HG03457 (cell line): ENCODE measurements around the gene KLHL26.
A peak's percentile ranks its signal among the peaks of the same experiment; 100 is the strongest.

Experiments
- ATAC-seq: cut with Tn5 transposase; IDR thresholded peaks from one replicate; pipeline ENCODE4 v1.9.1; 2021; ENCODE audit warnings: moderate number of reproducible peaks; ENCODE audit not compliant: unreplicated experiment

The KLHL26 gene

DNA sequence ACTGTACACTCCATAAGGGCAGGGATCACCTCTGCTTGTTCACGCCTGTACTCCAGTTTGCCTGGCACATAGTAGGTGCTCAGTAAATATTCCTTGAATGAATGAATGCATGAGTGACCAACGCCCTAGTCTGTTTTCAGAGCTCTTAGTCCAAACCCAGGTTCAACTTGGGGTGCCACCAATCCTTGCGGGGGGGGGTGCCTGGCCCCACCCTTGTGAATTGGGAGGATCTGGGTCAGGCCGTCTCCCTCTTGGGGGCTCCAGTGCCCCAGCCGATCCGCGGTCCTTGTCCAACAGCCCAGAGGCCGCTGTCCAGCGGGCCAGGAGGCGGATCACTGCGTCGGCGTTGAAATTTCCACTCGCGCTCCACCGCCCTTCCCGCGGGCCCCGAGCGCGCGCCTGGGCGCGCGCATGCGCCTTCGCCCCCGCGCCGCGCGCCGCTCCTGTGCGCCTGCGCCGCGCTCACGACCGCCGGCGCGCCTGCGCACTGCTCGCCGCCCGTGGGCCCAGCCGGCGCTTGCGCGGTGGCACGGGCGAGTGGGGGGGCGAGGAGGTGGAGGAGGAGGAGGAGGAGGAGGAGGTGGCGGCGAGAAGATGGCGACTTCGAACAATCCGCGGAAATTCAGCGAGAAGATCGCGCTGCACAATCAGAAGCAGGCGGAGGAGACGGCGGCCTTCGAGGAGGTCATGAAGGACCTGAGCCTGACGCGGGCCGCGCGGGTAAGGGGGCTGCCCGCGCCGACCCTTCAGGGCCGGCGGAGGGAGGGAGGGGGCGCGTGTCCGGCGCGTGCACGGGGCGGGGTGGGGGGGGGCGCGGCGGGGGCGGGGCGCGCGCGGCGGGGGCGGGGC lies 46.5 kb downstream of the KLHL26 start, which contains the start of gene CRTC1:
TSS of gene CRTC1 (plus strand) at position 572 of the 849 bp plus-strand sequence. CDS start at position 595, 23 bp downstream.
- ATAC-seq, result peak; percentile 43

DNA sequence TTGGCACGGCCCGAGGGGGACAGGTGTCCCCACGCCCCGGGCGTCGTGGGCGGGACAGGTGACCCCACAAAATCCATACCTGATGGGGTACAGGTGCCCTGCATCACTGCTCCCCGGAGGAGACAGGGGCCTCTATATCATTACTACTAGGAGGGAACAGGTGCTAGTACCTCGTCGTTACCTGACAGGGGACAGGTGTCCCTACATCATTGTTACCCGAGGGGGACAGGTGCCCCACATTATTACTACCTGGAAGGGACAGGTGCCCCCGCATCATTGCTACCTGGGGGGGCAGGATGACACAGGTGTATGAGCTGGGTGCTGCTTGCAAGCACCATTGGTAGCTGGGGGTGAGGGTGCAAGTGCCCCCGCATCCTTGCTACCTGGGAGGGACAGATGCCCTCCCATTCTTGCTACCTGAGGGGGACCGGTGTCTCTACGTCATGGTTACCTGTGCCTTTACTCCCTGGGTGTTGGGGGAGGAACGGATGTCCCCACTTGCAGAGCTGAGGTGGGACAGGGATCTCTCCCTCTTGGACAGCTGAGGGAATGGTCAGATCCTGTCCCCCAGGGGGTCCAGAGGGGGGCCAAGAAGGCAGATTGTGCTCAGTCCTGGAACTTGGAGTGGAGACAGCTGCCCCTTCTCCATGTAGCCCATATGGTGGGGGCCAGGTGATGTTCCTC lies 47.3 kb downstream of the KLHL26 start:
- peak; percentile 12 for ATAC-seq

DNA sequence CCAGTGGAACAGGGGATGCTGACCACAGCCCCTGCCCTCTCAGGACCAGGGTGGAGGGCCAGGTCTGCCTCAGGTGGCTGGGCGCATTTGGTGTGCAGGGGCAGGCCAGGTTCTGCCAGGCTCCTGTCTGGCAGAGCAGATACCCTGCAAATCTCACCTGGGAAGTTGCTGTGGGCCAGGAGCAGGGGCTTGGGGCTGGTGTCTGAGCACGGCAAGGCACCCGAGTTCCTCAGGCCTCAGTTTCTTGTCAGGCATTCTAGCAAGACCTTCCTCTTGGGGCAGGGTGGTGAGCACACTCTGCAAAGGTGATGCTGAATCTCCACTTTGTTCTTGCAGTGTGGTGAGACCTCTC lies 47.8 kb downstream of the KLHL26 start:
- no peak for ATAC-seq

DNA sequence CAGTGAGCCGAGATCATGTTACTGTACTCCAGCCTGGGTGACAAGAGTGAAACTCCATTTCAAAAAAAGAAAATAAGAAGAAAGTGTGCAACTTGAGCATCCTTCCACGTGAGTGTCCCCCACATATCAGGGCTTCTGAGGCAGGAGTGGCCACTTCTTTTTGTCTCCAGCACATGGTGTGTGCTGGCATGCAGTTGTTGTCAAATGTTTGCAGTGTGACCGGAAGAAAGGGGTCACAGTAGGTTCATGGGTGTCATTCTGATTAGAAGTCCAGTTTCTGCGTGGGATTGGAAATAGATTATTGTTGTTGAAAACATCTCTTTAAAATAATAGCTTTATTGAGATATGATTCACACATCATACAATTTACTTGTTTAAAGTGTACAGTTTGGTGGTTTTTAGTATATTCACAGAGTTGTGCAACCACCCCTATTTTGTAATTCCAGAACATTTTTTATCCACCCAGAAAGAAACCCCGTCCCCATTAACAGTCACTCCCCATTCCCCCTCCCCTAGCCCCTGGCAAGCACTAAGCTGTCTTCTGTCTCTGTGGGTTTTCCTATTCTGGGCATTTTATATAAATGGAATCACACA lies 48.9 kb downstream of the KLHL26 start:
- no peak for ATAC-seq

DNA sequence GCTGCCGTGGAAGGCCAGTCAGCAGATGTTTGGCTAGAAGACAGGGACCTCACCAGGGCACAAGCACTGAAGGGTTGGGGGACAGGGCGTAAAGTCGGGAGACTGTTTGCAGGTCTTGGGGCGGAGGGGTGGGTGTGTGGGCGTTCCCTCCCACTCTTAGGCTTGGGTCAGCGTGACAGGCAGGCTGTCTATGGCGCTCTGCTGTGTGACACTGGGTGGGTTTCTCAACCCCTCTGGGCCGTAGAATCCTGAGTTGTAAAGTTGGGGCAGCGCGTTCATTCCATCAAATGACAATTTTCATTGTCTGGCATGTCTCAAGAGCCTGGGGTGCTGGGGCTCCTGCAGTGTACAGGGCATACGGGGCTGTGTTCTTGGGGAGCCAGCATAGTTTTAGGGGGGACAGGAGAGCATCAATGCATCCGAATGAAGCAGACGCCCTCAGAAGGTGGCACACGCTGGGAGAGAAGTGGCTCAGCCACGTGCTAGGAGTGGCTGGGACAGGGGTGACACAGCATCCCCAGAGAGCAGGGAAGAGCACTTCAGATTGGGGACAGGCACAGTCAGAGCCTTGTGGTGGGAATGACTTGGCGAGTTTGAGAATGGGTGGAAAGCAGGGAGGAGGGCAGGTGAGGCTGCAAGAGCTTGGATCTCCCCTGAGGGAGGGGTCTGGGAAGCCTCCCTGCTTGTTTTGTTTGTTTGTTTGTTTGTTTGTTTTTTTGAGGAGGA lies 51.1 kb downstream of the KLHL26 start:
- no peak for ATAC-seq

DNA sequence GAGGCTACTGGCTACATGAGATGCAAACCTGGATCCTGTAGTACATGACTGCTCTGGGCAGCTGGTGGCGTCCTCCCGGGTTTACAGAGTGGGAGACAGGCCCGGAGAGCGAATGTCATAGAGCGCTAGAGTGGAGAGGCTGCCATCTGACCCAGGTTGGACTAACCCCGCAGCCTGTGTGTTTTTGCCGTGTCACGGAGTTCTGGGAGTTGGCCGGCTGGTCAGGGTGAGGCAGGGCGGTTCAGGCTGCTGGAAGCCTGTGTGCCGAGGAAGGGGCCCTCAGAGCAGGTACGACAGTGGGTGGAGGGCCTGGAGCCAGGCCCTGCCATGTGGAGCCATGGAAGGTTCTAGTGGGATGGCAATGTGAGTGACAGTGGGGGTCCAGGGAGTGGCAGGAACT lies 59.2 kb downstream of the KLHL26 start:
- ATAC-seq, result no peak

DNA sequence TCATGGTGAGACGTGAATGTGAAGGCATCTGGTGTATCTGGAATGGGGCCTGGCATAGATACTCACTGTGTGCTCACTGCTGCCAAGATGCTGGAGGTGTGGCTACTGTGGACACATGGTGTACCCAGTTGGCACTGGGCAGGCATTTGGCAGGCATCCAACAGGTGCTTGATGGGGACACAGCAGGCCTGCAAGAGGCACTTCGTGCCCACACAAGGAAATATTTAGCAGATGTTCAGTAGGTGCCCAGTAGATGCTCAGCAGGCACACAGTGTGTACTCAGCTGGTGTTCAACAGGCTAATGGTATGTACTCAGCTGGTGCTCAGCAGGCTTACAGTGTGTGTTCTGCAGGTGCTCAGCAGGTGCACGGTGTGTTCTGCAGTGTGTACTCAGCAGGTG lies 60.9 kb downstream of the KLHL26 start:
- ATAC-seq, result no peak

DNA sequence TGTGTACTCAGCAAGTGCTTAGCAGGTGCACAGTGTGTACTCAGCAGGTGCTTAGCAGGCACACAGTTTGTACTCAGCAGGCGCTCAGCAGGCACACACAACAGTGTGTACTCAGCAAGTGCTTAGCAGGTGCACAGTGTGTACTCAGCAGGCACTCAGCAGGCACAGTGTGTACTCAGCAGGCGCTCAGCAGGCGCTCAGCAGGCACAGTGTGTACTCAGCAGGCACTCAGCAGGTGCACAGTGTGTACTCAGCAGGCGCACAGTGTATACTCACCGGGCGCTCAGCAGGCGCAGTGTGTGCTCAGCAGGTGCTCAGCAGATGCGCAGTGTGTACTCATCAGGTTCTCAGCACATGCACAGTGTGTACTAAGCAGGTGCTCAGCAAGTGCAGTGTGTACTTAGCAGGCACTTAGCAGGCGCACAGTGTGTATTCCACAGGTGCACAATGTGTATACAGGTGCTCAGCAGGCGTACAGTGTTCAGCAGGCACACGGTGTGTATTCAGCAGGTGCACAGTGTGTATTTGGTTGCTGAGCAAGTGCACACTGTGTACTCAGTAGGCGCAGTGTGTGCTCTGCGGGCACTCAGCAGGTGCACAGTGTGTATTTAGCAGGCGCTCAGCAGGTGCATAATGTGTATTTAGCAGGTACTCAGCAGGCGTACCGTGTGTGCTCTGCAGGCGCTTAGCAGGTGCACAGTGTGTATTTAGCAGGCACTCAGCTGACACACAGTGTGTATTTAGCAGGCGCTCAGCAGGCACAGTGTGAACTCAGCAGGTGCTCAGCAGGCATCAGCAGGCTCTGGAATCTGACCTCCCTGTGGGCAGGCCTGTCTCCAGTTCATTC lies 61.7 kb downstream of the KLHL26 start:
- no peak for ATAC-seq

DNA sequence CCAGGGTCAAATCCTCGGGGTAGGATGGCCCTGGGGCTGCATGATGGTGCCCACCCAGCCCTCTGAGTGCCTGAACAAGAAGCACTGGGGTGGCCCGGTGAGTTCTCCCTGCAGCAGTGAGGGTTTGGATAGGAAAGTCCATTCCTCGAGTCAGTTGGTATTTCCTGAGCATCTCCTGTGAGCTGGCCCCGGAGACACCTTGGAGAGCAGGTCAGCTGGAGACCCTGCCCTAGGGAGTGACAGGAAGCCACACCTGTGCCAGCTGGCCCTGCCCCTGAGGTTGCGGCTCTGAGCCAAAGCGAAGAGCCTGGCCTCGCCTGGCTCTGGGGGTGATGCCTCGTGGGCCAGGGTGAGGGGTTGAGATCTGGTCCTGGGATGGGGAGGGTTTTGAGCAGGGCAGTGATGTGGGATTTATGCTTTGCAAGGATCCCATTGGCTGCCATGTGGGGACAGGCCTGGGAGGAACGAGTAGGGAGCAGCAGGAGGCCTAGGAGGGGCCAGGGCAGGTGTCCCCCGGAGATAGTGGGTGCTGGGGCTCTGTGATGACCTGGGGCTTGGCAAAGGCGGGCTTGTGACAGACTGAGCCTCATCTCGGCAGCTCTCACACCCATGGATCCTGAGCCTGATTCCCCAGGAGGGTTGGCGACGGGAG lies 62.7 kb downstream of the KLHL26 start:
- no peak for ATAC-seq

DNA sequence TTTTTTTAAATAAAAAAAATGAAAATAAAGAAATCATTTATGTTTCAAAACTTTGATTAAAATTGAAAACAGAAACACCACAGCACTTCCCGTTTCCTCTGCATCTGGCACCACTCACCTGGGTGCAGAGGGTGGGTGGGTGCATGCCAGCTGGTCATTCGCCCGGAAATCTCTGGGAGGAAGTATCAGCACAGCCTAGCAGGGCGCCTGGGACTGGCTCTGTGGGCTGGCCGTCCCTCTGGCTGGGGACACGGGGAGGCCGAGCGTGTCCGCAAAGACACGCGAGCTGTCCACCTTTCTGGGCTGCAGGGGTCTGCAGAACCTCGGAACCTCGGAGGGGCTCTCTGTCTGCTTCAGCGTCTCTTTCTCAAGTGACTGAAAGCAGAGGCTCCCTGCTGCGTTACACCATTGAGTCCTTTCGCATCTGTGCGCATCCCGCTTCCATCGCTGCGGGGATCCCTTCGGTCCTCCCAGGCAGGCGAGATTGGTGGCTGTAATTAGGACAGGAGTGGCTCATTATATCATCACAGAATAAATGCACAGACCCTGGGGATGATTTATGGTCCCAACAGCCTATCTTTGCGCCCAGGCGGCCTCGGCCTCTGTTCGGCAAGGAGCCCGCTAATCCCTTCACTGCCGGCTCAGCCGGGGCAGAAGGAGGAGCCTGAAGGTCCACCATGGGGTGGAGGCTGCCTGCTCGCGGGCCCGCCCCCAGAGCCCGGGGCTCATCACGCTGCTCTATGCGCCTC lies 63.8 kb downstream of the KLHL26 start:
- no peak for ATAC-seq

DNA sequence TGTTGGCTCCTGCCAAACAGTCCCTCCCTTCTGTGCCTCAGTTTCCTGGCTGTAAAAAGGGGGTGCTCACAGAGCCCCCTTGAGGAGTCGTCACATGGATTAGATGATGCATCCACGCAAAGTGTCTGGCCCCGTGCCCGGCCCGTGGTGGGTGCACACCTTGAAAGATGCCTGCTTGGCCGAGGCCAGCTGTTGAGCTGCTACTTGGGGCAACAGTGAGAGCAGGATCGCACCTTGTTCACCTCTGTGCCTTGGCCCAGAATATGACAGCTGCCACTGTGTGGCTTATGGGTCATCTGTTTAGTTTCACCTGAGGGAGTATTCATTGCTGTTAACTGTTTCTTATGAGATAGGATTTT lies 64.4 kb downstream of the KLHL26 start:
- ATAC-seq, result no peak

DNA sequence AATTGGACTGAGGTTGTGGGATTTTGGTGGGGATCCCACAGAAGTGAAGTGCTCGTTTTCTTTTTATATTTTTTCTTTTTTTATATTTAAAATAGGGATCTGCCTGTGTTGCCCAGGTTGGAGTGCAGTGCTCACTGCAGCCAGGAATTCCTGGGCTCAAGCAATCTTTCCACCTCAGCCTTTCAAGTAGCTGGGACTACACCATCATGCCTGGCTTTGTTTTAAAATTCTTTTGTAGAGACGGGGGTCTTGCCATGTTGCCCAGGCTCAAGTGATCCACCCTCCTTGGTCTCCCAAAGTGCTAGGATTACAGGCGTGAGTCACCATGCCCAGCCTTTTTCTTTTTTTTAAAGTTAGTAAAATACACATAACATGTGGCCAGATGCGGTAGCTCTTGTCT lies 67.2 kb downstream of the KLHL26 start:
- ATAC-seq, result no peak

DNA sequence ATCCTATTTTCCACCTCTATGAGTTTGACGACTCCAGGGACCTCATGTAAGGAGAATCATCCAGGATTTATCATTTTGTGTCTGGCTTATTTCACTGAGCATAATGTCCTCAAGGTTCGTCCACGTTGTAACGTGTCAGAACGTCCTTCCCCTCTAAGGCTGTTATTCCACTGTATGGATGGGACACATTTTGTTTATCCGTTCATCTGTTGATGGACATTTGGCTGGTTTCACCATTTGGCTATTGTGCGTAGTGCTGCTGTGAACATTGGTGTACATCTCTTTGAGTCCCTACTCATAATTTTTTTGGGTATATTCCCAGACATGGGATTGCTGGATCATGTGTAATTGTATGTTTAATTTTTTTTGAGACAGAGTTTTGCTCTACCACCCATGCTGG lies 68.1 kb downstream of the KLHL26 start:
- no peak for ATAC-seq

DNA sequence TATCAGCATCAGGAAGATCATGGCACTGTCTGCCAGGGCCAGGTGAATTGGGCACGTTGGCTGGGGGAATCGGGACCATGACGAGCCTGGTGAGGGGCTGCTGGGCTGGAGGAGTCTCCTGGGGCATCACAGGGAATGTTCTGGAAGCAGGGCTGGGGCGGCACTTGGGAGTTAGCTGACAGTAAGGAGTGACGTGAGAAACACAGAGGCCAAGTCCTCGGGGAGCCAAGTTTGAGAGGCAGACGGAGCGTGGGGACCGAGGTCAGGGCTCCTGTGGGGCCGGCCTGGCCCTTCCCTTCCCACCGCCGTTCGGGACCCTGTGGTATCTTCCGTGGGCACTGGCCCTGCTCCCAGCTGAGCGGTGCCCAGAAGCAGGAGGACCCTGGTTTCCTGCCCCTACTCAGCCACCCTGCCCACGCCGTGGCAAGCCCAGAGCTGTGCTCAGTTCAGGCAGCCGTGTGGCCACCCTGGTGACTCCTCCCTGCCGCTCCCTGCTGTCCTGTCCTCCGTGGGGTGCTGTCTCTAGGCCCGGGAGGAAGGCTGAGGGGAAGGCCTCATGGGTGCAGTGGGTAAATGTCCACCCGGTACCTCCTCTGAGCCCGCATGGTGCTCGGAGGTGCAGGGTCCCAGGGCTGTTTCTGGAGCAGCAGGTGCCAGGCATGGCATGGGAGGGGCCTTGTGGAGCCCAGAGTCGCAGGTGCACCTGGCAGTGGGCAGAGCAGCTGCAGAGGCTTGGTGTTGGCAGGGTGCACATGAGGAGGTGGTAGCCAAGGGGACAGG lies 71.8 kb downstream of the KLHL26 start:
- no peak for ATAC-seq

DNA sequence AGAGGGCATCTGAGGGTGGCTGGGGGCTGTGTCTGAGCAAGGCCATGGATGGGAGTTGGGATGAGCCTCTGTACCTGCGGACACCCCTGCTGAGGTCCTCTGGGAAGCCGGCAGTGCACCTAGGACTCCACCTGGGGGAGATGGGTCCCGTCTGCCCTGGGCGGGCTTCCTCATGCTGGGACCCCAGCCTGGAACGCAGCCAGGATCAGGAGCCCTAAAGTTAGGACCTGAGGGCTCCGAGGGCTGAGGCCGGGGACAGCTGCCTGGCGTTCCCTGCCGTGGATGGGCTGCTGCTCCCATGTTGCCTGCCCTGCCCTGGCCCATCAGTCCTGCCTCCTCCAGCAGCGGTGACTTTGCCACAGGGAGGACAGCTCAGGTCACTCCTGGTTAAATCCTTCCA lies 72.7 kb downstream of the KLHL26 start:
- no peak for ATAC-seq

DNA sequence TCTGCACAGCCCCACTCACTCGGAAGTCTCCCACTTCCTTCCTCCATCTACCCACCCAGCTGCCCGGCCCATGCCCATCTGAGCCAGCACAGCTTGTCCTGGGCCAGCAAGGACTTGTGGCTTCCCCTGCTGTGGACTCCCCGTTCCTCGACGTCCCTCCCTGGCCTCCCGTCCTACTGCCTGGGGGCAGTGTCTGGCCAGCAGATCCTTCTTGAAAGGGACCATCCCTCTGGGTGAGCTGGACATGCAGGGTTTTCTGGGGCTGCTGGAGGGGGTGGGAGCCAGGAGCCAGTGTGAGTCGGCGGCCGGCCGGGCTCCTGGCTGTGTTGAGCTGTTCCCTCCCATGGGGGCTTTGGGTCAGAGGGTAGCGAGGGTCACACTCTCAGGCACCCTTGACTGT lies 73.4 kb downstream of the KLHL26 start:
- no peak for ATAC-seq

DNA sequence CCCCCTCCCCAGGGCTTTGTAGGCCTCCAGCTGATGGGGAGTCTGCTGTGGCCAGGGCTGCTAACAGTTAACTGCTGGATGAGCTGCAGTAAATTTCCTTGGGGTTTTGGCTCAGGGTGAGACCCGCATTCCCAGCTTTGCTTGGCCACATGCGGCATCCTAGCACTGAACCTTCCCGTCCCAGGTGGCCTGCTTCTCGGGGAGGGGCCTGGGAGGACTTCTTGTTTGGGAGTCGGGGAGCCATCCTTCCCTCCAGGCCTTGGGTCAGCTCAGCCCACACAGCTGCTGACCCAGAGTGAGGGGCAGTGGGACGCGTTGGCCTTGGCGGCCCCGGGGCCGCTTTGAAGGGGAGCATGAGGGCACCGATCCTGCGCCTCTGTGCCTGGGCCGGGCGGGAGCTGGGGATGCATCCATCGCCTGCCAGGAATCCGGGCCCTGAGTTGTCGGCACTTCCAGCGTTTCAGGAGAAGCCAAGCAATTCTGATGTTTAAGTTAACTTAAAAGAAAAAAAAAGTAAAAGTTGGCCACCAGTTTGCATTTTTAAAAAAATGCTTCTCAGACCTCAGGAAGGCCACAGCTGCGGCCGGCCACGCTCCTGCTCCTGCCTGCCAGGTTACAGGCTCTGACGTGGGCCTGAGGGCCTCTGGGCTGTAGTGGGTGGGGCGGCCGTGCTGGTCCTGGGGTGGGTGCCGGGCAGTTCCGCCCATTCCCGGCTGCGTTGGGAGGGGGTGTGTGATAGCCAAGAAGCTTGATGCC lies 74.3 kb downstream of the KLHL26 start:
- no peak for ATAC-seq

DNA sequence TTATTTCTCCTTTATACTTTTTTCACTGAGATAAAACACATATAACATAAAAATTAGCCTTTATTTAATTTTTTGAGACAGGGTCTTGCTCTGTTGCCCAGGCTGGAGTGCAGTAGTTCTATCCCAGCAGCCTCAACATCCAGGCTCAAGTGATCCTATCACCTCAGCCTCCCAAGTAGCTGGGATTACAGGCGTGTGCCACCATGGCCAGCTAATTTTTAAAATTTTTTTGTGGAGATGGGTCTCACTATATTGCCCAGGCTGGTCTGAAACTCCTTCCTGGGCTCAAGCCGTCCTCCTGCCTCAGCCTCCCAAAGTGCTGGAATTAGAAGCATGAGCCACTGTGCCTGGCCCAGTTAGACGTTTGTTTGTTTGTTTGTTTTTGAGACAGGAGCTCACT lies 75.1 kb downstream of the KLHL26 start:
- ATAC-seq, result no peak
